Upper lobe of left lung (tissue), 4 donors: ENCODE measurements around the gene LYPD5.
"Not testable (repeated sequence)": the region's sequence is repeated elsewhere in the genome, so short reads cannot be mapped to it uniquely, and the experiment has no call there.

Experiments used
- EP300 ChIP-seq, 4 donors: sonication (generic); formaldehyde crosslinking; IDR thresholded peaks; one replicate each; pipeline ENCODE4 v1.5.1; 2017; ENCODE audit warnings: antibody characterized with exemption in 4 of 4, control low read depth in 2 of 4
- POLR2A ChIP-seq, 4 donors: fragments of 450-650 bp; IDR thresholded peaks; one replicate each; pipeline ENCODE4 v1.5.1; 2016 to 2017; ENCODE audit warnings: antibody characterized with exemption in 4 of 4, mild to moderate bottlenecking in 2 of 4
- POLR2AphosphoS5 ChIP-seq, 2 donors: sonication (generic); formaldehyde crosslinking; IDR thresholded peaks; one replicate each; pipeline ENCODE4 v1.5.1; 2017; ENCODE audit warnings: antibody characterized with exemption in 2 of 2
- TF ChIP-seq, protein P1 (sequence below), 6 experiments: fragments of 450-650 bp in 4 of 6; fragments of 200-600 bp in 2 of 6; sonication (generic) in 2 of 6; IDR thresholded peaks; one replicate each; pipeline ENCODE4 v1.5.1; 2016 to 2019; ENCODE audit warnings: antibody characterized with exemption in 6 of 6

- TF ChIP-seq, protein P1, sequence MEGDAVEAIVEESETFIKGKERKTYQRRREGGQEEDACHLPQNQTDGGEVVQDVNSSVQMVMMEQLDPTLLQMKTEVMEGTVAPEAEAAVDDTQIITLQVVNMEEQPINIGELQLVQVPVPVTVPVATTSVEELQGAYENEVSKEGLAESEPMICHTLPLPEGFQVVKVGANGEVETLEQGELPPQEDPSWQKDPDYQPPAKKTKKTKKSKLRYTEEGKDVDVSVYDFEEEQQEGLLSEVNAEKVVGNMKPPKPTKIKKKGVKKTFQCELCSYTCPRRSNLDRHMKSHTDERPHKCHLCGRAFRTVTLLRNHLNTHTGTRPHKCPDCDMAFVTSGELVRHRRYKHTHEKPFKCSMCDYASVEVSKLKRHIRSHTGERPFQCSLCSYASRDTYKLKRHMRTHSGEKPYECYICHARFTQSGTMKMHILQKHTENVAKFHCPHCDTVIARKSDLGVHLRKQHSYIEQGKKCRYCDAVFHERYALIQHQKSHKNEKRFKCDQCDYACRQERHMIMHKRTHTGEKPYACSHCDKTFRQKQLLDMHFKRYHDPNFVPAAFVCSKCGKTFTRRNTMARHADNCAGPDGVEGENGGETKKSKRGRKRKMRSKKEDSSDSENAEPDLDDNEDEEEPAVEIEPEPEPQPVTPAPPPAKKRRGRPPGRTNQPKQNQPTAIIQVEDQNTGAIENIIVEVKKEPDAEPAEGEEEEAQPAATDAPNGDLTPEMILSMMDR (IDR thresholded peaks at IDR 0.05), result not testable (repeated sequence)
- TF ChIP-seq EP300, POLR2AphosphoS5, POLR2A (IDR thresholded peaks at IDR 0.05): not testable (repeated sequence)
These were observed 4.2 kb upstream of the LYPD5 start for GRCh38 chr19:43806401-43806800.
